PC-9 (cell line): Measurements from ENCODE around the gene TUBB2A. TPM values are rescaled to one million over a fixed set of nuclear protein-coding genes. Genes with fewer than 3 reads are reported as not detected.
A peak's percentile ranks its signal among the peaks of the same experiment; 100 is the strongest.

Experiments
- Bru-seq: library from RNA; stranded (reverse); fragments of 400-500 nt; gene quantifications from one replicate; lab custom pipeline; 2021; lab: Mats Ljungman, UMichigan
- BruChase-seq, 2 experiments: library from RNA; stranded (reverse); fragments of 400-500 nt; gene quantifications; one replicate each; lab custom pipeline; 2021; lab: Mats Ljungman, UMichigan
- BruUV-seq: library from RNA; stranded (reverse); fragments of 400-500 nt; replicated peaks from 2 replicates; lab custom pipeline; 2021; lab: Mats Ljungman, UMichigan
- CTCF ChIA-PET: fragments of 300-600 bp; sonication (Branson Sonifier 250); formaldehyde crosslinking; loops from one replicate; lab custom pipeline; 2022; ENCODE audit warnings: antibody characterized with exemption; lab: Charles Lee
- POLR2A ChIA-PET: fragments of 300-600 bp; sonication (Branson Sonifier 250); formaldehyde crosslinking; loops from one replicate; lab custom pipeline; 2022; ENCODE audit warnings: antibody characterized with exemption; ENCODE audit not compliant: unreplicated experiment; lab: Charles Lee
- DNase-seq, 2 experiments: peaks; one replicate each; pipeline versions ENCODE4 v3.0.0 to v3.0.0-alpha.2; 2015 to 2022; ENCODE audit warnings: mixed read lengths in 1 of 2
- H2AFZ ChIP-seq: fragments of 200-600 bp; sonication (generic); 2 replicates; pipeline ENCODE4 v1.8.1; 2017; ENCODE audit warnings: antibody characterized with exemption
- H3F3A ChIP-seq: fragments of 200-600 bp; sonication (generic); 2 replicates; pipeline ENCODE4 v1.8.1; 2017; ENCODE audit warnings: antibody characterized with exemption, mild to moderate bottlenecking, low read depth; ENCODE audit not compliant: insufficient read depth
- H3K27ac ChIP-seq: fragments of 200-600 bp; sonication (generic); 2 replicates; pipeline ENCODE4 v1.6.1; 2016; ENCODE audit warnings: mixed run types
- H3K27me3 ChIP-seq: fragments of 200-600 bp; sonication (generic); 2 replicates; pipeline ENCODE4 v1.6.1; 2016; ENCODE audit warnings: low read depth, mixed run types; ENCODE audit not compliant: insufficient read depth
- H3K36me3 ChIP-seq: fragments of 200-600 bp; sonication (generic); 2 replicates; pipeline ENCODE4 v1.6.1; 2016; ENCODE audit warnings: low read depth, mixed run types
- H3K4me1 ChIP-seq: fragments of 200-600 bp; sonication (generic); replicated peaks from 2 replicates; pipeline ENCODE4 v1.6.1; 2016; ENCODE audit warnings: mixed run types; ENCODE audit not compliant: insufficient read depth
- H3K4me2 ChIP-seq: fragments of 200-600 bp; sonication (generic); 2 replicates; pipeline ENCODE4 v1.6.1; 2017; ENCODE audit warnings: mixed run types
- H3K4me3 ChIP-seq: fragments of 200-600 bp; sonication (generic); 2 replicates; pipeline ENCODE4 v1.6.1; 2016; ENCODE audit warnings: mixed run types
- H3K79me2 ChIP-seq: fragments of 200-600 bp; sonication (generic); 2 replicates; pipeline ENCODE4 v1.6.1; 2017; ENCODE audit warnings: low read depth, mixed run types
- H3K9me2 ChIP-seq: fragments of 200-600 bp; sonication (generic); 2 replicates; pipeline ENCODE4 v1.8.1; 2017; ENCODE audit warnings: mild to moderate bottlenecking; ENCODE audit not compliant: insufficient read depth
- H3K9me3 ChIP-seq: fragments of 200-600 bp; sonication (generic); 2 replicates; pipeline ENCODE4 v1.8.1; 2016; ENCODE audit warnings: low read depth; ENCODE audit not compliant: insufficient read depth
- H4K20me1 ChIP-seq: fragments of 200-600 bp; sonication (generic); 2 replicates; pipeline ENCODE4 v1.8.1; 2017; ENCODE audit not compliant: insufficient read depth
- EZH2 ChIP-seq: fragments of 200-600 bp; sonication (generic); IDR thresholded peaks from 2 replicates; pipeline ENCODE4 v1.8.0; 2017; ENCODE audit warnings: antibody characterized with exemption, low read depth
- intact Hi-C: fragments of 100-400 bp; cut with micrococcal nuclease; formaldehyde crosslinking; loops from one replicate; pipeline ENCODE4 v1.10.0; 2022; ENCODE audit not compliant: unreplicated experiment
- long read RNA-seq: library from polyadenylated mRNA; stranded (forward); transcript quantifications from one replicate; pipeline ENCODE4 v2.0.0, GENCODE V29; 2022
- total RNA-seq: library from RNA; stranded (reverse); gene quantifications from 2 replicates; pipeline ENCODE4 v1.2.3, GENCODE V29; 2021
- TF ChIP-seq, protein P1 (sequence below): fragments of 200-600 bp; sonication (generic); conservative IDR thresholded peaks from 2 replicates; pipeline ENCODE4 v1.6.1; 2017; ENCODE audit warnings: mixed run types, antibody characterized with exemption, mild to moderate bottlenecking, moderate library complexity

TUBB2A gene
- total RNA-seq = 17.0 and 19.0 TPM in 2 replicates
- Bru-seq, nascent RNA = percentile 59 among the genes with signal in this experiment
- BruChase-seq, experiment 1, labeled RNA remaining after a 2-hour chase = percentile 53 among the genes with signal in this experiment
- BruChase-seq, experiment 2, labeled RNA remaining after a 6-hour chase = percentile 83 among the genes with signal in this experiment
- long read RNA-seq, transcript TUBB2A-201 (4 exons, 1,595 nt) = major isoform, 24 of 35 reads
- long read RNA-seq, partial matches to known transcripts = 9 of 35 reads
- long read RNA-seq, other reads (novel, unspliced or antisense) = 1 of 35 reads

- Histone ChIP-seq H4K20me1 (no peaks in the 10 kb centered on the region), H3K27me3 (no peaks in the 10 kb centered on the region), H3F3A (peaks cover 17% of the 10 kb centered on the region; the same call in 1 of the 2 replicates), H2AFZ (peak within 1 kb of the TSS; percentile 55; the same call in 1 of the 2 replicates), H3K9me2 (no peaks in the 10 kb centered on the region), H3K27ac (no peak within 1 kb of the TSS), H3K4me3 (peak within 1 kb of the TSS; percentile 69), H3K4me1 (peaks cover 10% of the 10 kb centered on the region), H3K9me3 (no peaks in the 10 kb centered on the region), H3K4me2 (peak within 1 kb of the TSS; percentile 81), H3K36me3 (no peaks in the 10 kb centered on the region; the same call in 1 of the 2 replicates), H3K79me2 (no peaks in the 10 kb centered on the region)
- intact Hi-C loops = loop anchor here (1.0 to 2.0 kb wide), 2 partner anchors 31 to 94 kb away; no protein-coding TSS in a partner anchor
- ChIA-PET POLR2A (interaction anchor here (0.6 to 1.4 kb wide), 7 partner anchors 14 to 659 kb away, joined by 3 to 8 read pairs (median 4); no protein-coding TSS in a partner anchor), CTCF (interaction anchor here (0.6 to 0.7 kb wide), 5 partner anchors 9 to 545 kb away, joined by 3 to 5 read pairs (median 3); no protein-coding TSS in a partner anchor)
- peak; percentile 44 to 86 for DNase-seq
- no TSS peak for BruUV-seq
- no peak for TF ChIP-seq EZH2
- TF ChIP-seq, protein P1, sequence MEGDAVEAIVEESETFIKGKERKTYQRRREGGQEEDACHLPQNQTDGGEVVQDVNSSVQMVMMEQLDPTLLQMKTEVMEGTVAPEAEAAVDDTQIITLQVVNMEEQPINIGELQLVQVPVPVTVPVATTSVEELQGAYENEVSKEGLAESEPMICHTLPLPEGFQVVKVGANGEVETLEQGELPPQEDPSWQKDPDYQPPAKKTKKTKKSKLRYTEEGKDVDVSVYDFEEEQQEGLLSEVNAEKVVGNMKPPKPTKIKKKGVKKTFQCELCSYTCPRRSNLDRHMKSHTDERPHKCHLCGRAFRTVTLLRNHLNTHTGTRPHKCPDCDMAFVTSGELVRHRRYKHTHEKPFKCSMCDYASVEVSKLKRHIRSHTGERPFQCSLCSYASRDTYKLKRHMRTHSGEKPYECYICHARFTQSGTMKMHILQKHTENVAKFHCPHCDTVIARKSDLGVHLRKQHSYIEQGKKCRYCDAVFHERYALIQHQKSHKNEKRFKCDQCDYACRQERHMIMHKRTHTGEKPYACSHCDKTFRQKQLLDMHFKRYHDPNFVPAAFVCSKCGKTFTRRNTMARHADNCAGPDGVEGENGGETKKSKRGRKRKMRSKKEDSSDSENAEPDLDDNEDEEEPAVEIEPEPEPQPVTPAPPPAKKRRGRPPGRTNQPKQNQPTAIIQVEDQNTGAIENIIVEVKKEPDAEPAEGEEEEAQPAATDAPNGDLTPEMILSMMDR = peak; percentile 40; the same call in 1 of the 2 replicates
These were observed at the start of gene TUBB2A for GRCh38 chr6:3157131-3157933. TUBB2A (minus strand) TSS chr6:3157544; CDS start chr6:3157463, 81 bp downstream.

GRCh38 chr6:3206339-3207015 lies 49.1 kb upstream of the TUBB2A start:
- ChIA-PET CTCF (no interaction called here), POLR2A (interaction anchor here (0.6 kb wide), 1 partner anchor 160 kb away, joined by 6 read pairs; no protein-coding TSS in a partner anchor)
- DNase-seq = no peak
- no peaks in the 10 kb centered on the region for H3K9me2 ChIP-seq
- H2AFZ ChIP-seq = no peak overlapping the region
- TF ChIP-seq, protein P1 = no peak
- no peak for TF ChIP-seq EZH2
- H3K79me2 ChIP-seq = no peaks in the 10 kb centered on the region
- H3K4me2 ChIP-seq = peak overlapping the region; percentile 50
- no peaks in the 10 kb centered on the region for H3K36me3 ChIP-seq
- H3K4me3 ChIP-seq = no peak overlapping the region
- intact Hi-C loops = loop anchor here (5.0 kb wide), 1 partner anchor 79 kb away; no protein-coding TSS in a partner anchor
- H3K4me1 ChIP-seq = peaks cover 37% of the 10 kb centered on the region
- no peaks in the 10 kb centered on the region for H3K27me3 ChIP-seq
- no peaks in the 10 kb centered on the region for H3K9me3 ChIP-seq
- BruUV-seq = no TSS peak
- peaks cover 15% of the 10 kb centered on the region; the same call in 1 of the 2 replicates for H3F3A ChIP-seq
- no peaks in the 10 kb centered on the region for H4K20me1 ChIP-seq
- H3K27ac ChIP-seq = peak overlapping the region; percentile 98
